A673 (cell line): Measurements from ENCODE around the gene EIF4E3.

Experiments used
- CTCF ChIP-seq: fragments of 300-800, 200-600 bp; sonication (generic); conservative IDR thresholded peaks from 2 replicates; pipeline ENCODE4 v1.5.1; 2017; ENCODE audit warnings: low read depth, mild to moderate bottlenecking, antibody characterized with exemption, low read length, moderate library complexity, mixed read lengths
- EZH2 ChIP-seq: fragments of 200-600 bp; sonication (generic); IDR thresholded peaks from 2 replicates; pipeline ENCODE4 v1.6.1; 2017; ENCODE audit warnings: borderline replicate concordance, low read depth, mild to moderate bottlenecking, mixed read lengths, antibody characterized with exemption, low read length; ENCODE audit not compliant: poor library complexity, severe bottlenecking

GRCh38 chr3:71636001-71636400, 89.2 kb downstream of the EIF4E3 start:
- TF ChIP-seq CTCF = no peak
- no peak for TF ChIP-seq EZH2
